GM12892 (cell line): ENCODE measurements around the gene MX1.

Source experiments
- POLR2A ChIP-seq: IDR thresholded peaks from 2 replicates; pipeline ENCODE4 v1.6.1; 2011; ENCODE audit warnings: low read depth, low read length, control low read depth
- POLR2AphosphoS5 ChIP-seq: IDR thresholded peaks from 2 replicates; pipeline ENCODE4 v1.6.1; 2011; ENCODE audit warnings: low read depth, low read length, control low read depth
- TAF1 ChIP-seq: IDR thresholded peaks from 2 replicates; pipeline ENCODE4 v1.6.1; 2011; ENCODE audit warnings: low read depth, mild to moderate bottlenecking, control low read depth, low read length, borderline replicate concordance

GRCh38 chr21:41429925-41430491 is 4.0 kb downstream of the MX1 start:
- TF ChIP-seq POLR2A (peak; percentile 42; the same call in 1 of the 2 replicates), TAF1 (no peak), POLR2AphosphoS5 (peak; percentile 69; the same call in 1 of the 2 replicates)
